Measurements from ENCODE around the gene SNAP29.
"Not testable (repeated sequence)": the region's sequence is repeated elsewhere in the genome, so short reads cannot be mapped to it uniquely, and the experiment has no call there.

Gene SNAP29

GRCh38 chr22:20858615-20859416 lies at the start of gene SNAP29, which contains the start of gene PI4KA:
Gene SNAP29, plus strand, starts transcription at chr22:20859007. Its CDS starts 104 bp downstream, at chr22:20859111.
Gene PI4KA, minus strand, starts transcription at chr22:20858811. Its CDS starts 86 bp downstream, at chr22:20858725.
- DNase-seq: peak; percentile 100

- no peak for DNase-seq
Measured at GRCh38 chr22:20809538-20810185, 49.1 kb upstream of the SNAP29 start.

- no peak for DNase-seq
Measured at GRCh38 chr22:20810645-20811044, 48.2 kb upstream of the SNAP29 start.

GRCh38 chr22:20811171-20811570 lies 47.6 kb upstream of the SNAP29 start:
- DNase-seq: no peak

GRCh38 chr22:20811971-20812660 lies 46.7 kb upstream of the SNAP29 start:
- no peak for DNase-seq

GRCh38 chr22:20813056-20813455 lies 45.8 kb upstream of the SNAP29 start:
- no peak for DNase-seq

GRCh38 chr22:20814221-20814808 lies 44.5 kb upstream of the SNAP29 start:
- DNase-seq: no peak

GRCh38 chr22:20815477-20816050 lies 43.2 kb upstream of the SNAP29 start:
- DNase-seq: no peak

- no peak for DNase-seq
Measured at GRCh38 chr22:20816559-20816958, 42.2 kb upstream of the SNAP29 start.

GRCh38 chr22:20818471-20818870 lies 40.3 kb upstream of the SNAP29 start:
- no peak for DNase-seq

GRCh38 chr22:20819471-20819870 lies 39.3 kb upstream of the SNAP29 start:
- DNase-seq: no peak

- DNase-seq: not testable (repeated sequence)
Measured at GRCh38 chr22:20821717-20822239, 37.0 kb upstream of the SNAP29 start.

- DNase-seq: no peak
Measured at GRCh38 chr22:20822240-20822639, 36.6 kb upstream of the SNAP29 start.

- no peak for DNase-seq
Measured at GRCh38 chr22:20823264-20823663, 35.5 kb upstream of the SNAP29 start.

GRCh38 chr22:20825216-20825615 lies 33.6 kb upstream of the SNAP29 start:
- not testable (repeated sequence) for DNase-seq

- DNase-seq: no peak
Measured at GRCh38 chr22:20825624-20826023, 33.2 kb upstream of the SNAP29 start.

- DNase-seq: not testable (repeated sequence)
Measured at GRCh38 chr22:20826373-20827152, 32.2 kb upstream of the SNAP29 start.

GRCh38 chr22:20829491-20830134 lies 29.2 kb upstream of the SNAP29 start:
- peak; percentile 72 for DNase-seq

- no peak for DNase-seq
Measured at GRCh38 chr22:20833225-20833665, 25.6 kb upstream of the SNAP29 start.

- no peak for DNase-seq
Measured at GRCh38 chr22:20834206-20834605, 24.6 kb upstream of the SNAP29 start.

GRCh38 chr22:20834725-20835124 lies 24.1 kb upstream of the SNAP29 start:
- DNase-seq: no peak

Measured in OCI-M1 (cell line).